Myocyte (in vitro differentiated cells): ENCODE results near the gene CAP2. TPM values are rescaled to one million over a fixed set of nuclear protein-coding genes. Genes with fewer than 3 reads are reported as not detected.
A peak's percentile ranks its signal among the peaks of the same experiment; 100 is the strongest.
"Not testable (repeated sequence)": the region's sequence is repeated elsewhere in the genome, so short reads cannot be mapped to it uniquely, and the experiment has no call there.

Experiments
- DNase-seq: peaks from one replicate; pipeline ENCODE4 v3.0.0-alpha.2; 2012; ENCODE audit warnings: low read depth
- total RNA-seq: library from RNA; depleted of rRNA; stranded (reverse); fragments of >200 nt; gene quantifications from 2 replicates; pipeline ENCODE4 v1.2.3, GENCODE V29; 2014

The CAP2 gene
- total RNA-seq, 1 donor from 2014 or later, result 262 TPM

GRCh38 chr6:17395112-17395511 lies 1.7 kb downstream of the CAP2 start:
- DNase-seq, result no peak

GRCh38 chr6:17396256-17396655 lies 2.9 kb downstream of the CAP2 start:
- no peak for DNase-seq

GRCh38 chr6:17397764-17398194 lies 4.4 kb downstream of the CAP2 start:
- no peak for DNase-seq

- not testable (repeated sequence) for DNase-seq
Observed at GRCh38 chr6:17405181-17405943, 12.0 kb downstream of the CAP2 start.

GRCh38 chr6:17405944-17406245 lies 12.5 kb downstream of the CAP2 start:
- no peak for DNase-seq

GRCh38 chr6:17408081-17408480 lies 14.7 kb downstream of the CAP2 start:
- DNase-seq, result no peak

GRCh38 chr6:17410281-17410680 lies 16.9 kb downstream of the CAP2 start:
- DNase-seq, result no peak

GRCh38 chr6:17413313-17413750 lies 19.9 kb downstream of the CAP2 start:
- DNase-seq, result no peak

- not testable (repeated sequence) for DNase-seq
Observed at GRCh38 chr6:17414395-17414794, 21.0 kb downstream of the CAP2 start.

- no peak for DNase-seq
Observed at GRCh38 chr6:17415321-17415720, 21.9 kb downstream of the CAP2 start.

- no peak for DNase-seq
Observed at GRCh38 chr6:17416806-17417205, 23.4 kb downstream of the CAP2 start.

- peak; percentile 85 for DNase-seq
Observed at GRCh38 chr6:17417817-17418216, 24.4 kb downstream of the CAP2 start.

- peak; percentile 79 for DNase-seq
Observed at GRCh38 chr6:17418281-17419188, 25.1 kb downstream of the CAP2 start.

- no peak for DNase-seq
Observed at GRCh38 chr6:17419189-17419575, 25.8 kb downstream of the CAP2 start.

- no peak for DNase-seq
Observed at GRCh38 chr6:17420368-17420767, 27.0 kb downstream of the CAP2 start.

- no peak for DNase-seq
Observed at GRCh38 chr6:17421406-17421805, 28.0 kb downstream of the CAP2 start.

- no peak for DNase-seq
Observed at GRCh38 chr6:17423026-17423425, 29.6 kb downstream of the CAP2 start.

- no peak for DNase-seq
Observed at GRCh38 chr6:17427062-17427461, 33.7 kb downstream of the CAP2 start.

GRCh38 chr6:17427617-17428016 lies 34.2 kb downstream of the CAP2 start:
- DNase-seq, result no peak

- peak; percentile 88 for DNase-seq
Observed at GRCh38 chr6:17428595-17429120, 35.3 kb downstream of the CAP2 start.

GRCh38 chr6:17429383-17430061 lies 36.1 kb downstream of the CAP2 start:
- DNase-seq, result peak; percentile 96

- DNase-seq, result peak; percentile 87
Observed at GRCh38 chr6:17431581-17431980, 38.2 kb downstream of the CAP2 start.
